ENCODE results near the gene MIP. TPM values are rescaled to one million over a fixed set of nuclear protein-coding genes. Genes with fewer than 3 reads are reported as not detected.

Gene MIP
- total RNA-seq, 1 donor from 2014 or later: not detected

- Mint-ChIP-seq H3K9me3 (no peaks in the 10 kb centered on the region), H3K36me3 (peaks cover 24% of the 10 kb centered on the region), H3K4me3 (no peak overlapping the region), H3K27ac (no peak overlapping the region), H3K4me1 (no peaks in the 10 kb centered on the region), H3K27me3 (ENCODE audit: insufficient read depth, low read depth) (no peaks in the 10 kb centered on the region)
- no peak for DNase-seq (ENCODE audit: low spot score)
- Histone ChIP-seq H2AFZ (replicated peaks) (no peak overlapping the region), H3K9me3 (ENCODE audit: low read depth) (no peaks in the 10 kb centered on the region), H4K20me1 (ENCODE audit: low read depth) (peaks cover 3% of the 10 kb centered on the region), H3K4me3 (no peak overlapping the region), H3K4me1 (no peaks in the 10 kb centered on the region), H3K27ac (no peak overlapping the region), H3K9ac (no peak overlapping the region), H3K79me2 (ENCODE audit: low read depth) (peaks cover 28% of the 10 kb centered on the region), H3F3A (ENCODE audit: low read depth) (no peaks in the 10 kb centered on the region), H3K27me3 (no peaks in the 10 kb centered on the region), H3K36me3 (no peaks in the 10 kb centered on the region), H3K4me2 (no peak overlapping the region)
- no peak for TF ChIP-seq CTCF (IDR thresholded peaks at IDR 0.05)
- no peak for TF ChIP-seq EZH2 (IDR thresholded peaks at IDR 0.05)
- TF ChIP-seq EZH2phosphoT487 (IDR thresholded peaks at IDR 0.05): no peak
Observed at GRCh38 chr12:56431288-56431687, 23.2 kb downstream of the MIP start.

- no peaks in the 10 kb centered on the region for H4K20me1 ChIP-seq (ENCODE audit: low read depth)
- Mint-ChIP-seq H3K4me3 (no peak overlapping the region), H3K27me3 (ENCODE audit: insufficient read depth, low read depth) (no peaks in the 10 kb centered on the region), H3K36me3 (peaks cover 35% of the 10 kb centered on the region), H3K9me3 (no peaks in the 10 kb centered on the region), H3K4me1 (no peaks in the 10 kb centered on the region), H3K27ac (no peak overlapping the region)
- H3K36me3 ChIP-seq: peaks cover 4% of the 10 kb centered on the region
- no peak overlapping the region for H3K4me2 ChIP-seq
- no peaks in the 10 kb centered on the region for H3K4me1 ChIP-seq
- H2AFZ ChIP-seq (replicated peaks): no peak overlapping the region
- no peaks in the 10 kb centered on the region for H3K9me3 ChIP-seq (ENCODE audit: low read depth)
- no peak overlapping the region for H3K4me3 ChIP-seq
- H3K27me3 ChIP-seq: no peaks in the 10 kb centered on the region
- DNase-seq (ENCODE audit: low spot score): no peak
- TF ChIP-seq CTCF (IDR thresholded peaks at IDR 0.05): no peak
- TF ChIP-seq EZH2phosphoT487 (IDR thresholded peaks at IDR 0.05): no peak
- no peak for TF ChIP-seq EZH2 (IDR thresholded peaks at IDR 0.05)
- H3F3A ChIP-seq (ENCODE audit: low read depth): no peaks in the 10 kb centered on the region
- no peak overlapping the region for H3K9ac ChIP-seq
- H3K27ac ChIP-seq: no peak overlapping the region
- no peaks in the 10 kb centered on the region for H3K79me2 ChIP-seq (ENCODE audit: low read depth)
Observed at GRCh38 chr12:56425940-56426438, 28.5 kb downstream of the MIP start.

- peaks cover 37% of the 10 kb centered on the region for H3K36me3 Mint-ChIP-seq
Observed at GRCh38 chr12:56425193-56425592, 29.3 kb downstream of the MIP start.

More at GRCh38 chr12:56425193-56425592, 29.3 kb downstream of the MIP start:
- no peak for DNase-seq (ENCODE audit: low spot score)
- H3K4me1 ChIP-seq: no peaks in the 10 kb centered on the region
- no peaks in the 10 kb centered on the region for H3K27me3 ChIP-seq
- no peak overlapping the region for H3K4me3 Mint-ChIP-seq
- H3K9me3 Mint-ChIP-seq: no peaks in the 10 kb centered on the region
- H3K27ac Mint-ChIP-seq: no peak overlapping the region
- H2AFZ ChIP-seq (replicated peaks): no peak overlapping the region
- no peak overlapping the region for H3K4me2 ChIP-seq
- no peaks in the 10 kb centered on the region for H4K20me1 ChIP-seq (ENCODE audit: low read depth)
- no peak overlapping the region for H3K4me3 ChIP-seq
- no peaks in the 10 kb centered on the region for H3K27me3 Mint-ChIP-seq (ENCODE audit: insufficient read depth, low read depth)
- peaks cover 4% of the 10 kb centered on the region for H3K36me3 ChIP-seq
- no peak overlapping the region for H3K27ac ChIP-seq
- H3K79me2 ChIP-seq (ENCODE audit: low read depth): no peaks in the 10 kb centered on the region
- no peaks in the 10 kb centered on the region for H3K9me3 ChIP-seq (ENCODE audit: low read depth)
- H3K9ac ChIP-seq: no peak overlapping the region
- no peak for TF ChIP-seq CTCF (IDR thresholded peaks at IDR 0.05)
- no peaks in the 10 kb centered on the region for H3F3A ChIP-seq (ENCODE audit: low read depth)
- no peaks in the 10 kb centered on the region for H3K4me1 Mint-ChIP-seq

All from neural progenitor cell (in vitro differentiated cells).